Fibroblast of villous mesenchyme (primary cell): Measurements from ENCODE around the gene ADAMTS9. TPM values are rescaled to one million over a fixed set of nuclear protein-coding genes. Genes with fewer than 3 reads are reported as not detected.
"Not testable (repeated sequence)": the region's sequence is repeated elsewhere in the genome, so short reads cannot be mapped to it uniquely, and the experiment has no call there.

ENCODE experiments used
- DNase-seq: peaks from one replicate; pipeline ENCODE4 v3.0.0-alpha.2; 2010; ENCODE audit warnings: low read depth
- H3K4me3 ChIP-seq: 2 replicates; pipeline ENCODE4 v1.5.1; 2011; ENCODE audit warnings: low read depth, mild to moderate bottlenecking, low read length
- CTCF ChIP-seq: IDR thresholded peaks from 2 replicates; pipeline ENCODE4 v1.5.1; 2012; ENCODE audit warnings: low read depth, mild to moderate bottlenecking, low read length; ENCODE audit not compliant: insufficient read depth
- total RNA-seq: library from RNA; depleted of rRNA; stranded (reverse); fragments of >200 nt; gene quantifications from 2 replicates; pipeline ENCODE4 v1.2.3, GENCODE V29; 2012

Gene ADAMTS9
- total RNA-seq, 1 donor: 1.7 TPM

DNA sequence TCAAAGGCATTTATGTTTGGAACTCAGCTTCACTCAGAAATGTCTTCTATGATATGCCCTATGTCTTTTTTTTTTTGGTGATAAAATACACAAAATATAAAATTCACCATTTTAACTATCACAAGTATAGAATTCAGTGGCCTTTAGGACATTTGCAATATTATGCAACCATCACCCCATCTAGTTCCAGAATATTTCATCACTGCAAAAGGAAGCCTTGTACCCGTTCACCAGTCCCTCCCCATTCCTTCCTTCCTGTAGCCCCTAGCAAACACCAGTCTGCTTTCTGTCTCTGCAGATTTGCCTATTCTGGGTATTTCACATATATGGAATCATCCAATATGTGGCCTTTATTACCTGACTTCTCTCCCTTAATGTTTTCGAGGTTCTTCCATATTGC is 134.8 kb downstream of the ADAMTS9 start:
- no peak overlapping the region for H3K4me3 ChIP-seq
- no peak for DNase-seq
- no peak for TF ChIP-seq CTCF

- H3K4me3 ChIP-seq: no peak overlapping the region
- TF ChIP-seq CTCF: no peak
- DNase-seq: no peak
Observed at GRCh38 chr3:64552160-64552559, 135.6 kb downstream of the ADAMTS9 start.

GRCh38 chr3:64551697-64552096 is 136.1 kb downstream of the ADAMTS9 start:
- TF ChIP-seq CTCF: no peak
- H3K4me3 ChIP-seq: no peak overlapping the region
- DNase-seq: no peak

GRCh38 chr3:64550745-64551144 is 137.1 kb downstream of the ADAMTS9 start:
- H3K4me3 ChIP-seq: no peak overlapping the region

GRCh38 chr3:64549869-64550268 is 137.9 kb downstream of the ADAMTS9 start:
- H3K4me3 ChIP-seq: no peak overlapping the region
- no peak for DNase-seq
- no peak for TF ChIP-seq CTCF

More at GRCh38 chr3:64550745-64551144, 137.1 kb downstream of the ADAMTS9 start:
- TF ChIP-seq CTCF: no peak
- DNase-seq: no peak

DNA sequence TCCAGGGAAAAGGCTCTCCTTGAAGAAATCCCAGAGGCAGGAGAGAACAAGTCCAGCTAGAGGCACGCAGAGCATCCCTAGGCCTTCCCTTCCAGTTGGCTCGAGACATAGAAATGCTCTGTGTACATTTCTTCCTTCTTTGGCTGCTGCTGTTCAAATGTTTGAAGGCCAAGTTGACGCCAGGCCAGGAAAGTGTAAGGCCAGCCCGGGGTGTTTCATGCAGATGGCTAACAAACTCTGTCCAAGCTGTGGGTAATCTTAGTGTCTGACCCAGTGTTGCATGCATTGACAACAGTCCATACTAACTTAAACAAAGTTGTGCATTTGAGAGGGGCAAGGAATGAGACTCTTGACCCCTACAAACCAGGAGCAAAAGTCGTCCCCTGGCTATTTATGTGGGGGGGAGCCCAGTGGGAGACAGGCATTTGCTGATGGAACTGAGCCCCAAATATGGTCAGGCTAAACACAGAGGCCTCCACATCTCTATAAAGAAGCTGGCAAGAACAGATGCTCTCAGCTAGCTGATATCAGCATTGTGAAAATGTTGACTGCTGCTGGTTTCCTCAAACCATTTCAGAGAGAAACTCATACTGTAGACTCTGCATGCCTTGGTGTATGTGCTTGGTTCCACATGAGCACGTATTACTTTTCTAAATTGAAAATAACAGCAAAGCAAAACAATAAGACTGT is 139.5 kb downstream of the ADAMTS9 start:
- no peak overlapping the region for H3K4me3 ChIP-seq
- DNase-seq: peak; percentile 65
- TF ChIP-seq CTCF: no peak

DNA sequence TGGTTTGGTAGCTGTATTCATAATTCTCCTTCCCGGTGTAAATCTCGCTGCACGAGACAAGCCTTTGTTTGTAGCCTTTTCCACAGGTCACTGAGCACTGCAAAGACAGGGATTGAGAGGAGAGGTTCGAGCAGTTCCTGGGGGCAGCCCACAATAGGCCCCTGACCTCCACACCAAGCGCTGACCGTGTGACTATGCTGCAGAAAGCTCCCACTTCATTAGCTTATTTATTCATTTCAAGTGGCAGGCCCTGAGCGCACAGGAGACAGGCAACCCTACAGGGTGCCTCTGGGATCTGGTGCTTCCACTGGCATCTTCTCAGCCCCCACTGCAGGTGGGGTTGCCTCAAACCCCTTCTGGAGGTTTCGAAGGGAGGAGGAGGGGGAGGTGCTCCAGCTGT is 140.9 kb downstream of the ADAMTS9 start:
- TF ChIP-seq CTCF: no peak
- H3K4me3 ChIP-seq: no peak overlapping the region
- DNase-seq: no peak

- H3K4me3 ChIP-seq, DNase-seq: not testable (repeated sequence)
Observed at GRCh38 chr3:64545239-64545638, 142.6 kb downstream of the ADAMTS9 start.
